ENCODE measurements around the gene CDH20.

Gene CDH20

DNA sequence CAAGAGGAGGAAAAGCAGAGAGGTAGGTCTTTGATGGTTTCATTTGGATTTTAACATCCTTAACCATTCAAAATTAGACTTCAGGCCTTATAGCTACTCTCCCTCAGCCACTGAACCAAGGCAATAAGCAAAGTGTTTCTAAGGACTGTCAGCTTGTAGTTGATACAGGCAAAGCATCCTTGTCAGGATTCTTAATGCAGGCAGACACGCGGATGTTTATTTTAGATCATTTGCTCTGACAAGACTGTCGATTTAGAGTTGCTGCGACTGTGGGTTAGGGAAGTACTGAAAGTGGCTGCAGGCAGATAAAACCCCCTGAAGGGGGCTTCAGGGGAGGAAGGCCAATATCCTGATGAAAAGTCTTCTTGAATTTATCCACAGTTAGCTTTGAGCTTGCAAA, 46.6 kb downstream of the CDH20 start:
- H3K79me2 ChIP-seq (ENCODE audit: insufficient read depth, low read length) = no peaks in the 10 kb centered on the region
- H3F3A ChIP-seq (ENCODE audit: insufficient read depth) = no peaks in the 10 kb centered on the region
- no peaks in the 10 kb centered on the region for H3K9me3 ChIP-seq (ENCODE audit: insufficient read depth, low read length)
- no peak overlapping the region for H3K4me3 ChIP-seq (ENCODE audit: insufficient read depth, low read length, poor library complexity, severe bottlenecking)
- H3K9me2 ChIP-seq (replicated peaks; ENCODE audit: insufficient read depth, low read length) = no peaks in the 10 kb centered on the region
- no peak overlapping the region for H3K4me2 ChIP-seq (ENCODE audit: low read depth, low read length, poor library complexity, severe bottlenecking)
- H2AFZ ChIP-seq (ENCODE audit: low read depth, low read length, severe bottlenecking) = no peak overlapping the region
- no peak for TF ChIP-seq EZH2phosphoT487 (conservative IDR thresholded peaks at IDR 0.05; ENCODE audit: low read length)
- TF ChIP-seq, protein P1, sequence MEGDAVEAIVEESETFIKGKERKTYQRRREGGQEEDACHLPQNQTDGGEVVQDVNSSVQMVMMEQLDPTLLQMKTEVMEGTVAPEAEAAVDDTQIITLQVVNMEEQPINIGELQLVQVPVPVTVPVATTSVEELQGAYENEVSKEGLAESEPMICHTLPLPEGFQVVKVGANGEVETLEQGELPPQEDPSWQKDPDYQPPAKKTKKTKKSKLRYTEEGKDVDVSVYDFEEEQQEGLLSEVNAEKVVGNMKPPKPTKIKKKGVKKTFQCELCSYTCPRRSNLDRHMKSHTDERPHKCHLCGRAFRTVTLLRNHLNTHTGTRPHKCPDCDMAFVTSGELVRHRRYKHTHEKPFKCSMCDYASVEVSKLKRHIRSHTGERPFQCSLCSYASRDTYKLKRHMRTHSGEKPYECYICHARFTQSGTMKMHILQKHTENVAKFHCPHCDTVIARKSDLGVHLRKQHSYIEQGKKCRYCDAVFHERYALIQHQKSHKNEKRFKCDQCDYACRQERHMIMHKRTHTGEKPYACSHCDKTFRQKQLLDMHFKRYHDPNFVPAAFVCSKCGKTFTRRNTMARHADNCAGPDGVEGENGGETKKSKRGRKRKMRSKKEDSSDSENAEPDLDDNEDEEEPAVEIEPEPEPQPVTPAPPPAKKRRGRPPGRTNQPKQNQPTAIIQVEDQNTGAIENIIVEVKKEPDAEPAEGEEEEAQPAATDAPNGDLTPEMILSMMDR (IDR thresholded peaks at IDR 0.05; ENCODE audit: insufficient read depth, low read length, poor library complexity, severe bottlenecking) = no peak
- no peak overlapping the region for H3K9ac ChIP-seq (ENCODE audit: low read length)
- no peaks in the 10 kb centered on the region for H3K27me3 ChIP-seq (ENCODE audit: low read length)
- H3K27ac ChIP-seq (ENCODE audit: low read depth, low read length) = no peak overlapping the region
- H3K36me3 ChIP-seq (ENCODE audit: low read length) = no peaks in the 10 kb centered on the region
- H4K20me1 ChIP-seq (ENCODE audit: low read depth, low read length) = no peaks in the 10 kb centered on the region

DNA sequence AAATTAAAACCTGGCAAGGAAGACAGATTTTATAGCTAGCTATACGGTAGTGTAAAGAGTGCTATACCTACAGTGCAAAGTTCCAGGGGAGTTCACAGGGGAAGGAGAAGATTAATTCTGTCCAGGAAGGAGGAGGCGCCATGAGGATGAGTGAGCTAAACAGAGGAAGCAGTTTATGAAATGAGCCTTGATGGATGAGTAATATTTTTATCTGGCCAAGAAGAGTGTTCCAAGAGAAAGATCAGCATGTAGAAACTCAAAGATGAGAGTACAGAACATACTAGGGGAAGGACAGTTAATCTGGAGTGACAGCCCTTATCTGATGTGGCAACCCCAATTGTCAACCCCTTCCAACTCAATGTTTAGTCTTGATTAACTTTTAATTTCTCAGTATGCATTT, 54.8 kb downstream of the CDH20 start:
- Histone ChIP-seq H2AFZ (ENCODE audit: low read depth, low read length, severe bottlenecking) (no peak overlapping the region), H3K4me3 (ENCODE audit: insufficient read depth, low read length, poor library complexity, severe bottlenecking) (no peak overlapping the region), H3K27me3 (ENCODE audit: low read length) (no peaks in the 10 kb centered on the region), H3K9ac (ENCODE audit: low read length) (no peak overlapping the region), H3K9me2 (replicated peaks; ENCODE audit: insufficient read depth, low read length) (no peaks in the 10 kb centered on the region), H3K9me3 (ENCODE audit: insufficient read depth, low read length) (no peaks in the 10 kb centered on the region), H3K27ac (ENCODE audit: low read depth, low read length) (no peak overlapping the region), H3K79me2 (ENCODE audit: insufficient read depth, low read length) (no peaks in the 10 kb centered on the region), H3F3A (ENCODE audit: insufficient read depth) (no peaks in the 10 kb centered on the region), H3K36me3 (ENCODE audit: low read length) (no peaks in the 10 kb centered on the region), H3K4me2 (ENCODE audit: low read depth, low read length, poor library complexity, severe bottlenecking) (no peak overlapping the region), H4K20me1 (ENCODE audit: low read depth, low read length) (no peaks in the 10 kb centered on the region)
- TF ChIP-seq EZH2phosphoT487 (conservative IDR thresholded peaks at IDR 0.05; ENCODE audit: low read length) = no peak
- TF ChIP-seq, protein P1 (IDR thresholded peaks at IDR 0.05; ENCODE audit: insufficient read depth, low read length, poor library complexity, severe bottlenecking) = no peak

GRCh38 chr18:61394983-61395382, 61.8 kb downstream of the CDH20 start:
- Histone ChIP-seq H3K27ac (ENCODE audit: low read depth, low read length) (no peak overlapping the region), H4K20me1 (ENCODE audit: low read depth, low read length) (no peaks in the 10 kb centered on the region), H3K4me3 (ENCODE audit: insufficient read depth, low read length, poor library complexity, severe bottlenecking) (no peak overlapping the region), H3K4me2 (ENCODE audit: low read depth, low read length, poor library complexity, severe bottlenecking) (no peak overlapping the region), H3F3A (ENCODE audit: insufficient read depth) (no peaks in the 10 kb centered on the region), H3K79me2 (ENCODE audit: insufficient read depth, low read length) (no peaks in the 10 kb centered on the region), H3K9me2 (replicated peaks; ENCODE audit: insufficient read depth, low read length) (no peaks in the 10 kb centered on the region), H3K9ac (ENCODE audit: low read length) (no peak overlapping the region), H3K36me3 (ENCODE audit: low read length) (no peaks in the 10 kb centered on the region), H3K27me3 (ENCODE audit: low read length) (no peaks in the 10 kb centered on the region), H3K9me3 (ENCODE audit: insufficient read depth, low read length) (no peaks in the 10 kb centered on the region), H2AFZ (ENCODE audit: low read depth, low read length, severe bottlenecking) (no peak overlapping the region)
- TF ChIP-seq EZH2phosphoT487 (conservative IDR thresholded peaks at IDR 0.05; ENCODE audit: low read length) = no peak
- TF ChIP-seq, protein P1 (IDR thresholded peaks at IDR 0.05; ENCODE audit: insufficient read depth, low read length, poor library complexity, severe bottlenecking) = no peak
